Measurements from ENCODE around the gene ZNF205. TPM values are rescaled to one million over a fixed set of nuclear protein-coding genes. Genes with fewer than 3 reads are reported as not detected.

ZNF205 gene
- polyA plus RNA-seq, 1 of the 3 experiments (the other 2 are of a cell fraction) = 9.7 TPM

GRCh38 chr16:3112881-3113574, 642 bp downstream of the ZNF205 start:
- Histone ChIP-seq H3K9me2 (no peaks in the 10 kb centered on the region), H3K36me3 (replicated peaks in 1 of 2; ENCODE audit: control insufficient read depth in 1 of 2, insufficient read depth in 2 of 2, low read length in 1 of 2) (peaks cover 0 to 16% of the 10 kb centered on the region in 2 experiments), H3K4me3 (ENCODE audit: low read depth in 2 of 2, low read length in 1 of 2) (peak overlapping the region; percentile 78 to 96), H3K9ac (peak overlapping the region; percentile 74), H3K27ac (ENCODE audit: low read depth in 2 of 2, low read length in 1 of 2) (peak overlapping the region in 1 of 2 experiments; percentile 61; a peak in 1 of 4 replicates), H3K4me2 (peak overlapping the region; percentile 97), H3K27me3 (ENCODE audit: insufficient read depth) (no peaks in the 10 kb centered on the region), H3K4me1 (ENCODE audit: control insufficient read depth in 1 of 2, insufficient read depth in 2 of 2, low read depth in 1 of 2, low read length in 1 of 2) (peaks cover 0 to 24% of the 10 kb centered on the region in 2 experiments; a peak in 1 of 4 replicates), H4K20me1 (ENCODE audit: insufficient read depth) (no peaks in the 10 kb centered on the region), H2AFZ (ENCODE audit: low read depth) (peak overlapping the region; percentile 98; the same call in 1 of the 2 replicates), H3K9me3 (no peaks in the 10 kb centered on the region), H3K79me2 (ENCODE audit: insufficient read depth) (peaks cover 11% of the 10 kb centered on the region; the same call in 1 of the 2 replicates), H3F3A (replicated peaks; ENCODE audit: insufficient read depth) (no peaks in the 10 kb centered on the region)
- no peak for TF ChIP-seq ELF1 (IDR thresholded peaks at IDR 0.05)
- TF ChIP-seq RFX5 (IDR thresholded peaks at IDR 0.05; ENCODE audit: low read length) = no peak
- TF ChIP-seq JUND (IDR thresholded peaks at IDR 0.05) = no peak
- TF ChIP-seq YY1 (IDR thresholded peaks at IDR 0.05; ENCODE audit: low read depth) = no peak
- TF ChIP-seq MAX (IDR thresholded peaks at IDR 0.05; ENCODE audit: low read depth) = no peak
- TF ChIP-seq GABPA (IDR thresholded peaks at IDR 0.05; ENCODE audit: low read depth) = no peak
- no peak for TF ChIP-seq MEF2A (IDR thresholded peaks at IDR 0.05; ENCODE audit: borderline replicate concordance, low read depth)
- no peak for TF ChIP-seq NRF1 (IDR thresholded peaks at IDR 0.05; ENCODE audit: low read depth, low read length)
- TF ChIP-seq CTCF (IDR thresholded peaks at IDR 0.05) = no peak
- no peak for TF ChIP-seq NFIC (IDR thresholded peaks at IDR 0.05; ENCODE audit: borderline replicate concordance)
- TF ChIP-seq CHD2 (IDR thresholded peaks at IDR 0.05; ENCODE audit: low read length, partially characterized antibody) = no peak
- no peak for TF ChIP-seq IRF3 (IDR thresholded peaks at IDR 0.05; ENCODE audit: low read depth, low read length)
- no peak for TF ChIP-seq REST (IDR thresholded peaks at IDR 0.05; ENCODE audit: low read depth, low read length)
- TF ChIP-seq TEAD4 (IDR thresholded peaks at IDR 0.05; ENCODE audit: borderline replicate concordance, insufficient read depth) = no peak
- TF ChIP-seq TAF1 (IDR thresholded peaks at IDR 0.05; ENCODE audit: borderline replicate concordance, low read depth, low read length) = no peak
- TF ChIP-seq TCF12 (IDR thresholded peaks at IDR 0.05) = no peak
- no peak for TF ChIP-seq GATA2 (CRISPR knock-in tag; IDR thresholded peaks at IDR 0.05)
- no peak for TF ChIP-seq FOXM1 (IDR thresholded peaks at IDR 0.05; ENCODE audit: low read depth)
- TF ChIP-seq SIN3A (IDR thresholded peaks at IDR 0.05; ENCODE audit: borderline replicate concordance, low read depth, low read length) = no peak
- TF ChIP-seq FOSL2 (IDR thresholded peaks at IDR 0.05; ENCODE audit: borderline replicate concordance, low read depth) = no peak
- POLR2A ChIA-PET = interaction anchor here (1.1 kb wide), 1 partner anchor 15 kb away, joined by 3 read pairs; no protein-coding TSS in a partner anchor
- WGBS (ENCODE audit: low lambda C conversion rate) = 11% methylated on average over 19 of the region's 19 CpGs
- peak; percentile 29 for DNase-seq
- CTCF ChIA-PET = interaction anchor here (0.5 to 10.8 kb wide), 11 partner anchors 10 to 84 kb away, joined by 3 to 64 read pairs (median 7); partner anchors contain the start of gene ZNF213

Data from SK-N-SH (cell line).